Activated CD4-positive, alpha-beta T cell treated with anti-CD3 and anti-CD28 coated beads, Interleukin-2, Interleukin-4, amounts not matched to agents 100 ng/mL and 50 ng/mL, durations not matched to agents 16 hours and 8 hours (primary cell): Measurements from ENCODE around the gene ZFP91.
A peak's percentile ranks its signal among the peaks of the same experiment; 100 is the strongest.

ENCODE experiments used
- DNase-seq: peaks from one replicate; pipeline ENCODE4 v3.0.0-alpha.2; 2020; ENCODE audit warnings: low spot score

Gene ZFP91

GRCh38 chr11:58586998-58587397 is 8.1 kb downstream of the ZFP91 start:
- no peak for DNase-seq

GRCh38 chr11:58591659-58592058 is 12.8 kb downstream of the ZFP91 start:
- no peak for DNase-seq

DNA sequence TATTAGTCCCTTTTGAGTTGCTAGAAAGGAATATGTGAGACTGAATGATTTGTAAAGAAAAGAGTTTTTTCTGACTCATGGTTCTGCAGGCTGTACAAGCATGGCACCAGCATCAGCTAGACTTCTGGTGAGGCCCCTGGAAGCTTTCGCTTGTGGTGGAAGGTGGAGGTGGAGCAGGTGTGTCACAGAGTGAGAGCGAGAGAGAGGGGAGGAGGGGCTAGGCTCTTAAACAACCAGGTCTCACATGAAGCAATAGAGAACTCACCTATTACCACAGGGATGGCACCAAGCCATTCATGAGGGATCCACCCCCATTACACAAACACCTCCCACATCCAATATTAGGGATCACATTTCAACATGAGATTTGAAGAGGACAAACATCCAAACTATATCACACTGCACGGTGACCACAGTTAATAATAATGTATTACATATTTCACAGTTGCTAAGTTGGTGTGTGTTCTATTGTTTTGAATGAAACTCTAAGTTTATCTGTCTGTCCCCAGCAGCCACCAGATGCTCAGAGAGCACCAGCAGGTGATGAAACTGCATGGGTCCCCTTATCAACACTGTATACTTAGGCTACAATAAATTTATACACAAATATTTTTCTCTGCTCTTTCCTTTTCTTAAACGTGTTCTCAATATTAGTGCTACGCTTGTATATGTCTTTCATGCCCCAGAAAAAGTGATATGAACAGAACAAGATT is 14.1 kb downstream of the ZFP91 start:
- no peak for DNase-seq

DNA sequence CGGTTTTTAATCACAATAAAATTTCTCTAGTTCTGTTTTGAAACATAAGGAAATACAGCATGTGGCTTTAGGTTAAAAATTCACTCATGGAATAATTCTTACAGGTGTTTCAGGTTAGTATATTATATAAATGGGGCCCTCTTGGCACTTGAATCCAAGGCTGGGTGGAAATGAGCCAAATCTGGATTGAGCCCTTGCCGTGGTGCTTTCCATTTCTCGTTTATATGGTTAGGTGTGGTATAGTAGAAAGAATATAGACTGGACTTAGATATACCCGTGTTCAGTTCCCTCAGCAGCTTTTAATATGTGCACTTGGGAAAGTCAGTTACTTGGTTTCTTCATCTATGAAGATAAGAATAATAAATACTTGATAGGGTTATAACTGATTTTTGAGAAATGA is 16.0 kb downstream of the ZFP91 start:
- no peak for DNase-seq

DNA sequence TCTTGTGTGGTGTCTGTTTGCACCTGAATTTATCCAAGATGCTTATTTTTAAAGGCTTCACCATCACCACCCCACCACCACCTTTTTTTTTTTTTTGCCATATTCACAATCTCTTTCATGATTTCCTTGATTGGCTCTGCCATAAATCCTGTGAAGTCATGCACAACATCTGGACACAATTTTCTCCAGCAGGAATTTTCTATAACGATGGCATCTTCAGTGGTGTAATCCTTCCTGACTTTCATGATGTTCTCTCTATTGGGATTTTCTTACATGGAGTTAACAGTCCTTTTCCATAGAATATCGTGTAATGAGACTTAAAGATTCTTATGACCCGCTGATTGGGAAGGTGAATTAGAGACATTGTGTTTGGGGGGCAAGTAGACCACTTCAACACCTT is 17.8 kb downstream of the ZFP91 start:
- no peak for DNase-seq

- DNase-seq, result peak; percentile 49
Observed at GRCh38 chr11:58597486-58598144, 18.8 kb downstream of the ZFP91 start.

DNA sequence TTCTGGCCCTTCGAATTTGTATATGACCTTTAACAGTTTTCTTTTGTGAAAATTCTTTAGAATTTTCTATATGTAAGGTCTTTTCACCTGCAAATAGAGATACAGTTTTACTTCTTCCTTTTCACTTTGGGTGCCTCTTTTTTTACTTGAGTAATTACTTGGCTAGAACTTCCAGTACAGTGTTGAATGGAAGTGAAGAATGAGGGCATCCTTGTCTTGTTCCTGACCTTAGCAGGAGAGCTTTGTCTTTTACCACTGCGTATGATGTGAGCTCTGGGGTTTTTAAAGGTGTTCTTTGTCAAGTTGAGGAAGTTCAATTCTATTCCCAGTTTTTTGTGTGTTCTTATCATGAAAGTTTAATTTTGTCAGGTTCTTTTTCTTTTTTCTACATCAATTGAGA is 21.6 kb downstream of the ZFP91 start:
- no peak for DNase-seq

DNA sequence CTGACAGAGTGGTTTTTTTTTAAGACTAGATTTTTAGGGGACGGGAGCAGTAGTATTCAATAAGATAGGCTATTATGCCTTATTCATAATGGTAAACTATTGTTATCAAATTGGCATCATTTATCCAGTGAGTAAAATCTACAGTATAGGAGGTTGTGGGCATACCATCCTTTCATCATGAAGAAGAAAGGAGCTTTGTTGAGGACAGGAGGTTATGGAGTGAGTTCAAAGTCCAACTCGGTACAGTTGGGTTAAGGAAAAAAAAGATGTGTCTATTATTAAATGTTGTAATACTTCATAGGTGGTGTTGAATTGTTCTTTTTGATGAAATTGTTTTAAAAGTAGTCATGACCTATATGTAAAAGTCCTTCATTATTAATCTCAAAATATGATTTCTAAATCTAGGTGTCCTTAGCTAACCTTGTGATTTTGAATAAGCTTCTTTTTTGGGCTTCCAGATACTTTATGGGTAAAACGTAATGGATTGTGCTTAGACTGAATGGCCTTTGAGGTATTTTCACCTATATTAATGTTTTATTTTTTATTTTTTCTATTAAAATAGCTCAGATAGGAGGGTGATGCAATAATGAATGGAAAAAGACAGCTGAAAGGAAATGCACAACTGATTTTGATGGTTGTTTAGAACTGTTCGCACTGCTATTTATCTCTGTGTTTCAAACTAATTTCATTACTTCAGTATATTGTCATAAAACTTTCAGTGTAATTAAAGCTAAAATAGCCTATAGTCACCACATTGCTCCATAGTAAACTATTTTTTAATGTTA is 28.3 kb downstream of the ZFP91 start:
- no peak for DNase-seq

GRCh38 chr11:58608331-58608730 is 29.5 kb downstream of the ZFP91 start:
- no peak for DNase-seq

- DNase-seq, result no peak
Observed at GRCh38 chr11:58609723-58610122, 30.9 kb downstream of the ZFP91 start.

DNA sequence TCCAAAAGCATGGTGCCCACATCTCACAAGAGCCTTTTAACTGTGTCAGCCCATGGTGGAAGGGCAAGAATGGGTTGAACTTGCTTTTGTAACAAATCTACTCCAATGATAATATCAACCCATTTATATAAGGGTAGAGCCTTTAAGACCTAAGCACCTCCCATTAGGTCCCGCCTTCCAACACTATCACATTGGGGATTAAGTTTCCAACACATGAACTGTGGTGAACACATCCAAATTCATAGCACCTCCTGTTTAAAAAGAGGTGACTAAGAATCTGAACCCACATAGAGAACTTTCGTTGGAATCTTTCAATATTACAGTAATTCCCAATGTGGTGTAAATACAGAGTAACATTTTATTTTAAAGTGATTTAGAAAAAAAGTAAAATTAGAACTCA is 34.4 kb downstream of the ZFP91 start:
- DNase-seq, result peak; percentile 4

GRCh38 chr11:58615559-58615958 is 36.7 kb downstream of the ZFP91 start:
- no peak for DNase-seq

- no peak for DNase-seq
Observed at GRCh38 chr11:58616594-58616993, 37.7 kb downstream of the ZFP91 start.

DNA sequence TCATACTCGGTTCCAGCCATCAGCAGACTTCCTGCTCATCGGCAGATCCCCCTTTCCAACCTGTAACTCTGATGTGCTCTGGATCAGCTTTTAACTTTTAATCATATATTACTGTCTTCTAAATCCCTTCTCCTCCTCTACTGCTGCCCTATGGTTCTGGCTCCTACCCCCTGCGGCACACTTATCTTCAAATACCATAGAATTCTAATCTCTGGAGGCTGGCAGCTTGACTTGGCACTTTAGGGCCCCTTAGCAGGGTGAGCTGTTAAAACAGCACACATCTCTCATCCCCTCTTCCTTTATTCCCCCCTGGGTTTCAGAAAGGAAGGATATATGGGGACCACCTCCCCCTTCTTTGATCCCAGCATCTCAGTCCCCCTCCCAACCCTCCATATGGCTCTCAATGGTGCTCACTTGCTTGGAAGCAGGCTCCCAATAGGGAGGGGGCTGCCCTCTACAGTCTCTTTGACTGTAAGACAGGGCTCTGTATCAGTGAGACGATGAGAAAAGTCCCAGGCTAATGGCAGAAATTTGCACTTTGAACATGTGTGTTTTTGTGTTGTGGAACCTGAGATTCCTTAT is 39.2 kb downstream of the ZFP91 start:
- DNase-seq, result no peak

DNA sequence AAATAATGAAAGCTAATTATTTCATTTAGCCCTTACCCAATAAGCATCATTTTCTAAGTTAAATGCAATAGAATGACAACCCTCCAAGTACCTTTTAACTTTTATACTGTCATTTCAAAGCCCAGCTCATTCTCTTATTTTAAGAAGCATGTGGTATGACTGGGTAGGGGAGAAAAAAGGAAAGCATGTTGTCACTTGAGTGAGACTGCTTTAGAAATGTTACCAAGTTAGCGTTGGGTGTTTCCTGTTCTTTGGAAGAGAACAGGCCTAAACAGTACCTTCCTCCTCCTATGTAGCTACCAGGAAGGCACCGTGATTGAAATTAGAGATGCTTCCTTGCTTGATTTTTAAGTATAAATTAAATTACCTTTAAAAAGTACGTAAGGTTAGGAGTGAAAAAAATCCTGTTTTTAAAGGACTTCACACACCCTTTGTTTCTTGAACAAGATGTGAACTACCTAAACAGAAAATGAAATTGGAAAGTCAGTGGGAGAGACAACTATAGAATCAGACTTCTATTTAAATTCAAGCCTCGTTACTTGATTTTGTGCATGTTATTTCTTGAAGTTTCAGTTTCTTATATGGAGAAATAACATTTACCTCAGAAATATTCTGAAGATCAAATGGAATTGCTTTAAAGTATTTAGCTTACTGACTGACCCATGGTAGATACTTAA is 42.9 kb downstream of the ZFP91 start:
- no peak for DNase-seq

DNA sequence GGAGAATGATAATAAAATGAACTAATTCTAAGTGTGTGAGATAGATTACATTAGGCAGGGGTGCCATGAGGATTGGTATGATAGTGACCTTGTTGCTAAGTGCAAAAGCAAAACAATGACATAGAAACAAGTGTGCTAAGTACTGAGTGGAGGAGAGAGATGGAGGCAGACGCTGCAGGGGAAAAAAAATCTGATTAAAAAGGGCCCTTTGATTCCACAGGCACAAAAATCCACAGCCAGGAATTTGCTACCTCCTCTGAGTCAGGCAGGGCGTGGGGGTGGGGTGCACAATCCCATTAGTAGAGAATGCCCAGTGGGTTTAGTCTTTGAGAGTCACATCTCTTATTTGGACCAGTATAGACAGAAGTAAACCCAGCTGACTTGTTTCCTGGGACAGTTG is 43.5 kb downstream of the ZFP91 start, which contains the start of gene CNTF:
Gene CNTF (plus strand): TSS at position 322 of the 400 bp plus-strand sequence. CDS start 88 bp downstream, outside the sequence.
- no peak for DNase-seq

GRCh38 chr11:58625086-58625485 is 46.2 kb downstream of the ZFP91 start:
- DNase-seq, result no peak

GRCh38 chr11:58625826-58626460 is 47.1 kb downstream of the ZFP91 start:
- no peak for DNase-seq

- no peak for DNase-seq
Observed at GRCh38 chr11:58626934-58627483, 48.1 kb downstream of the ZFP91 start.

- no peak for DNase-seq
Observed at GRCh38 chr11:58628446-58628845, 49.6 kb downstream of the ZFP91 start.

DNA sequence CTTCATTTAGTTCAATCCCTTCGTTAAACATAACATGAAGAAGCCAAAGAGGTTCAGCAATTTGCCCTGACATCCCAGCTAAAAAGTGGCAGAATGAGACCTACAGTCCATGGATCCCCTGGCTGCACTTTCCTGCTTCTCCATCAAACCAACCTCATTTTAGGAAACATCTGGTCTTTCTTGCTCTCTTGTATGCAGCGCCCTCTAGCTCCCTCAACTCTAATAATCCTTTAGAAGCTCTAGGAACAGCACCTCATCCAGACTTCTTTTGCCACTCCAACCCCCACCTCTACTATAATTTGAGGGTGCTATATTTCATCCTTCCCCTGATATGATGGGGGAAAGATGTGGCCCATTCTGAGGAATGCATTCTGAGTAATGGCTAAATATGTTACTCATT is 51.0 kb downstream of the ZFP91 start:
- DNase-seq, result peak; percentile 8
